GM12878 (cell line): ENCODE data around the gene ZNF267. TPM values are rescaled to one million over a fixed set of nuclear protein-coding genes. Genes with fewer than 3 reads are reported as not detected.
A peak's percentile ranks its signal among the peaks of the same experiment; 100 is the strongest.
"Not testable (repeated sequence)": the region's sequence is repeated elsewhere in the genome, so short reads cannot be mapped to it uniquely, and the experiment has no call there.

Experiments used
- ATAC-seq: fragments of 200-7000 bp; cut with Tn5 transposase; 3 replicates; pipeline ENCODE4 v1.9.1; 2020; ENCODE audit warnings: mild to moderate bottlenecking, moderate library complexity
- BruUV-seq: library from RNA; stranded (reverse); fragments of 400-500 nt; replicated peaks from 2 replicates; lab custom pipeline; 2021; lab: Mats Ljungman, UMichigan
- CTCF ChIA-PET: fragments of 300-600 bp; sonication (Branson Sonifier 250); formaldehyde crosslinking; extraction: SDS; loops from one replicate; lab custom pipeline; 2021; ENCODE audit warnings: inconsistent platforms; lab: Yijun Ruan, JAX
- POLR2A ChIA-PET: fragments of 350-600 bp; formaldehyde crosslinking; extraction: SDS; loops from one replicate; lab custom pipeline; 2021; ENCODE audit warnings: inconsistent platforms; lab: Charles Lee
- RAD21 ChIA-PET: fragments of 300-600 bp; sonication (Branson Sonifier 250); formaldehyde crosslinking; loops from one replicate; lab custom pipeline; 2023; ENCODE audit warnings: antibody characterized with exemption; ENCODE audit not compliant: unreplicated experiment; lab: Charles Lee
- SMC1A ChIA-PET: fragments of 300-600 bp; sonication (Branson Sonifier 250); formaldehyde crosslinking; loops from one replicate; lab custom pipeline; 2023; ENCODE audit not compliant: unreplicated experiment, uncharacterized antibody; lab: Charles Lee
- DNase-seq: peaks from one replicate; pipeline ENCODE4 v3.0.0-alpha.2; 2011; ENCODE audit warnings: low read depth, low spot score
- FAIRE-seq: peaks from 3 replicates; lab custom pipeline; 2011; peaks lifted over from hg19 to GRCh38; lab: Jason Lieb, UNC
- H2AFZ ChIP-seq: 2 replicates; pipeline ENCODE4 v1.6.0; 2011; ENCODE audit warnings: low read depth, low read length, control low read depth; ENCODE audit not compliant: control insufficient read depth
- H3K27ac ChIP-seq: 2 replicates; pipeline ENCODE4 v1.5.1; 2011; ENCODE audit warnings: control low read depth; ENCODE audit not compliant: control insufficient read depth, insufficient read depth
- H3K27me3 ChIP-seq, 2 experiments: replicated peaks in 1 of 2; 2 replicates each; pipeline versions ENCODE4 v1.6.0 to v1.6.1; 2011; ENCODE audit warnings: low read length in 1 of 2; ENCODE audit not compliant: control insufficient read depth in 2 of 2, insufficient read depth in 2 of 2
- H3K36me3 ChIP-seq, 2 experiments: 2 replicates each; pipeline ENCODE4 v1.5.1; 2011; ENCODE audit warnings: low read length in 1 of 2; ENCODE audit not compliant: control insufficient read depth in 2 of 2, insufficient read depth in 2 of 2
- H3K4me1 ChIP-seq: 2 replicates; pipeline ENCODE4 v1.6.1; 2011; ENCODE audit warnings: mild to moderate bottlenecking, low read length, moderate library complexity, mixed read lengths; ENCODE audit not compliant: control insufficient read depth, insufficient read depth
- H3K4me2 ChIP-seq: 2 replicates; pipeline ENCODE4 v1.6.0; 2011; ENCODE audit warnings: control low read depth; ENCODE audit not compliant: control insufficient read depth, insufficient read depth
- H3K4me3 ChIP-seq: fragments of 200-600 bp; sonication (generic); 2 replicates; pipeline ENCODE4 v1.5.1; 2016
- H3K79me2 ChIP-seq: 2 replicates; pipeline ENCODE4 v1.6.0; 2011; ENCODE audit warnings: low read length; ENCODE audit not compliant: control insufficient read depth, insufficient read depth
- H3K9ac ChIP-seq: 2 replicates; pipeline ENCODE4 v1.8.0; 2011; ENCODE audit warnings: low read length, control low read depth, mixed read lengths; ENCODE audit not compliant: control insufficient read depth, insufficient read depth
- H3K9me3 ChIP-seq: replicated peaks from 3 replicates; pipeline ENCODE4 v1.5.1; 2011; ENCODE audit warnings: mild to moderate bottlenecking, low read length; ENCODE audit not compliant: control insufficient read depth, insufficient read depth
- H4K20me1 ChIP-seq: 2 replicates; pipeline ENCODE4 v1.6.0; 2011; ENCODE audit not compliant: control insufficient read depth, insufficient read depth
- HDAC6 ChIP-seq: fragments of 200-600 bp; sonication (generic); IDR thresholded peaks from one replicate; pipeline ENCODE4 v1.8.0; 2017; ENCODE audit warnings: antibody characterized with exemption; ENCODE audit not compliant: unreplicated experiment
- POLR2A ChIP-seq: IDR thresholded peaks from 2 replicates; pipeline ENCODE4 v1.6.1; 2011; ENCODE audit warnings: low read depth, mild to moderate bottlenecking, low read length
- POLR2AphosphoS5 ChIP-seq: IDR thresholded peaks from 2 replicates; pipeline ENCODE4 v1.6.1; 2011; ENCODE audit warnings: mild to moderate bottlenecking, low read length, inconsistent platforms
- TCF3 ChIP-seq: IDR thresholded peaks from 2 replicates; pipeline ENCODE4 v1.6.1; 2012; ENCODE audit warnings: low read depth, mild to moderate bottlenecking, low read length, borderline replicate concordance; ENCODE audit not compliant: insufficient read depth
- WGBS: methylation state at CpG from one replicate; pipeline ENCODE4 v1.1.6; 2016; ENCODE audit warnings: low lambda C conversion rate; ENCODE audit not compliant: insufficient replicate concordance, insufficient coverage; ENCODE audit errors: missing lambda C conversion rate; 5-methylcytosine and 5-hydroxymethylcytosine counted together
- in situ Hi-C: fragments of 300-500 bp; cut with MboI; formaldehyde crosslinking; loops from 9 replicates; pipeline ENCODE4 v1.14.3; 2018; ENCODE audit warnings: mixed read lengths
- intact Hi-C: fragments of 100-400 bp; cut with micrococcal nuclease; formaldehyde crosslinking; loops from one replicate; pipeline ENCODE4 v1.14.2; 2022; ENCODE audit not compliant: unreplicated experiment
- polyA plus RNA-seq, 11 experiments: library from polyadenylated mRNA; depleted of rRNA in 4 of 11; unstranded in 6 of 11; stranded (reverse) in 5 of 11; fragments of >200 nt; fragmentation: Nextera tagmentation in 4 of 11; fragmentation: Illumina TruSeq in 1 of 11; extraction: Ambion mirVana in 4 of 11; extraction: Trizol in 1 of 11; gene quantifications; 1 replicate in 1 of 11; 2 replicates in 10 of 11; pipeline versions ENCODE4 v1.2.1 to v1.2.3, GENCODE V29; 2011 to 2016; ENCODE audit warnings: inconsistent platforms in 2 of 11, missing spikeins in 2 of 11, low read depth in 1 of 11
- total RNA-seq, 4 experiments: library from RNA; depleted of rRNA in 3 of 4; stranded (reverse); fragments of >200 nt in 3 of 4; fragmentation: Illumina TruSeq in 1 of 4; extraction: Trizol in 1 of 4; gene quantifications; 2 replicates each; pipeline versions ENCODE4 v1.2.1 to v1.2.3, GENCODE V29; 2013 to 2021

The ZNF267 gene
- total and polyA plus RNA-seq, 10 of the 15 experiments (the other 5 are each of a cell fraction or from before 2014, with no cell fraction given), result 16.3 to 54.6 (median 29.6) TPM

GRCh38 chr16:31892111-31892510 lies 18.5 kb downstream of the ZNF267 start:
- in situ Hi-C loops, result loop anchor here (25.0 kb wide), 4 partner anchors 1130 to 1805 kb away; partner anchors contain the start of genes CFAP119, FBRS, ITGAL and PPP4C
- POLR2A ChIA-PET, result not testable (repeated sequence)

GRCh38 chr16:31893824-31894223 lies 20.2 kb downstream of the ZNF267 start:
- Histone ChIP-seq H3K4me2 (no peak overlapping the region), H3K9me3 (peaks cover 63% of the 10 kb centered on the region), H4K20me1 (peaks cover 2% of the 10 kb centered on the region; the same call in 1 of the 2 replicates), H3K4me3 (no peak overlapping the region), H3K79me2 (peaks cover 47% of the 10 kb centered on the region), H3K9ac (no peak overlapping the region), H3K36me3 (peaks cover 27 to 74% of the 10 kb centered on the region in 2 experiments), H3K27ac (no peak overlapping the region), H3K27me3 (no peaks in the 10 kb centered on the region), H2AFZ (no peak overlapping the region), H3K4me1 (no peaks in the 10 kb centered on the region)
- intact Hi-C loops (no loop called here), in situ Hi-C loops (loop anchor here (25.0 kb wide), 4 partner anchors 1132 to 1807 kb away; partner anchors contain the start of genes CFAP119, FBRS, ITGAL and PPP4C)
- FAIRE-seq (no peak), ATAC-seq (no peak), DNase-seq (no peak)
- BruUV-seq, result no TSS peak
- ChIA-PET RAD21 (no interaction called here), CTCF (no interaction called here), SMC1A (interaction anchor here (1.4 kb wide), 2 partner anchors 11 to 17 kb away, joined by 3 to 4 read pairs; no protein-coding TSS in a partner anchor), POLR2A (interaction anchor here (0.8 kb wide), 1 partner anchor 10 kb away, joined by 3 read pairs; no protein-coding TSS in a partner anchor)
- 100% methylated on average over 1 of the region's 1 CpG for WGBS
- TF ChIP-seq POLR2AphosphoS5 (peak; percentile 54; the same call in 1 of the 2 replicates), HDAC6 (no peak), TCF3 (no peak), POLR2A (0 out of 2 replicates have a peak, but pooled peaks have one; percentile 20)

More at GRCh38 chr16:31892111-31892510, 18.5 kb downstream of the ZNF267 start:
- RAD21 ChIA-PET, SMC1A ChIA-PET, intact Hi-C loops, H3K9ac ChIP-seq, BruUV-seq, H2AFZ ChIP-seq, FAIRE-seq, ATAC-seq, H3K4me1 ChIP-seq, CTCF ChIA-PET, H3K4me3 ChIP-seq, DNase-seq, H3K27me3 ChIP-seq, H3K4me2 ChIP-seq, H3K27ac ChIP-seq, H4K20me1 ChIP-seq: not testable (repeated sequence)
- H3K79me2 ChIP-seq, result peaks cover 56% of the 10 kb centered on the region
- peaks cover 72% of the 10 kb centered on the region for H3K9me3 ChIP-seq
- 100% methylated on average over 4 of the region's 4 CpGs for WGBS
- peaks cover 27 to 76% of the 10 kb centered on the region in 2 experiments for H3K36me3 ChIP-seq
